CMK (cell line): ENCODE data around the gene HMGB1.
"Not testable (repeated sequence)": the region's sequence is repeated elsewhere in the genome, so short reads cannot be mapped to it uniquely, and the experiment has no call there.

Experiments used
- DNase-seq: peaks from one replicate; pipeline ENCODE4 v3.0.0-alpha.2; 2010; ENCODE audit warnings: low read depth

Gene HMGB1

GRCh38 chr13:30466358-30466714, 600 bp upstream of the HMGB1 start:
- DNase-seq: no peak

- DNase-seq: no peak
Observed at GRCh38 chr13:30465343-30465592, 468 bp downstream of the HMGB1 start.

GRCh38 chr13:30464496-30465342, 1.0 kb downstream of the HMGB1 start:
- no peak for DNase-seq

GRCh38 chr13:30463787-30464495, 1.8 kb downstream of the HMGB1 start:
- DNase-seq: no peak

- not testable (repeated sequence) for DNase-seq
Observed at GRCh38 chr13:30461279-30462066, 4.3 kb downstream of the HMGB1 start.

- DNase-seq: no peak
Observed at GRCh38 chr13:30457306-30457891, 8.3 kb downstream of the HMGB1 start.

GRCh38 chr13:30456290-30456689, 9.4 kb downstream of the HMGB1 start:
- no peak for DNase-seq

GRCh38 chr13:30454991-30455390, 10.7 kb downstream of the HMGB1 start:
- no peak for DNase-seq

GRCh38 chr13:30453727-30454126, 12.0 kb downstream of the HMGB1 start:
- no peak for DNase-seq

GRCh38 chr13:30451476-30451875, 14.3 kb downstream of the HMGB1 start:
- not testable (repeated sequence) for DNase-seq

- DNase-seq: no peak
Observed at GRCh38 chr13:30450066-30450465, 15.7 kb downstream of the HMGB1 start.

GRCh38 chr13:30448441-30448840, 17.3 kb downstream of the HMGB1 start:
- DNase-seq: no peak

- DNase-seq: no peak
Observed at GRCh38 chr13:30446126-30446500, 19.6 kb downstream of the HMGB1 start.

GRCh38 chr13:30443957-30444404, 21.8 kb downstream of the HMGB1 start:
- no peak for DNase-seq

- DNase-seq: not testable (repeated sequence)
Observed at GRCh38 chr13:30443491-30443890, 22.2 kb downstream of the HMGB1 start.

GRCh38 chr13:30442926-30443325, 22.8 kb downstream of the HMGB1 start:
- no peak for DNase-seq

GRCh38 chr13:30440910-30441703, 24.6 kb downstream of the HMGB1 start:
- no peak for DNase-seq

GRCh38 chr13:30438286-30438685, 27.4 kb downstream of the HMGB1 start:
- DNase-seq: no peak

- no peak for DNase-seq
Observed at GRCh38 chr13:30437177-30437576, 28.6 kb downstream of the HMGB1 start.

- DNase-seq: no peak
Observed at GRCh38 chr13:30435911-30436451, 29.8 kb downstream of the HMGB1 start.

- no peak for DNase-seq
Observed at GRCh38 chr13:30431269-30431940, 34.3 kb downstream of the HMGB1 start.
